HepG2 (cell line): ENCODE results near the gene ZBP1. TPM values are rescaled to one million over a fixed set of nuclear protein-coding genes. Genes with fewer than 3 reads are reported as not detected.

Experiments
- ARID5B ChIP-seq: IDR thresholded peaks from 2 replicates; pipeline ENCODE4 v1.4.0; 2020; ENCODE audit warnings: mild to moderate bottlenecking, missing genetic modification reagents
- ATF1 ChIP-seq: IDR thresholded peaks from 2 replicates; pipeline ENCODE4 v1.6.1; 2016; ENCODE audit warnings: mild to moderate bottlenecking, control low read depth
- BCL3 ChIP-seq: sonication (generic); formaldehyde crosslinking; IDR thresholded peaks from 2 replicates; pipeline ENCODE4 v1.5.1; 2020; ENCODE audit warnings: mild to moderate bottlenecking, missing genetic modification reagents, moderate library complexity
- DDIT3 ChIP-seq: sonication (generic); formaldehyde crosslinking; IDR thresholded peaks from 2 replicates; pipeline ENCODE4 v1.4.0; 2020; ENCODE audit warnings: mild to moderate bottlenecking, missing genetic modification reagents
- E2F1 ChIP-seq: sonication (generic); formaldehyde crosslinking; IDR thresholded peaks from 2 replicates; pipeline ENCODE4 v1.5.0; 2020; ENCODE audit warnings: missing genetic modification reagents
- KDM6A ChIP-seq: IDR thresholded peaks from 2 replicates; pipeline ENCODE4 v1.6.1; 2016; ENCODE audit warnings: low read depth
- SOX6 ChIP-seq, 2 experiments: fragments of 450-650 bp in 1 of 2; sonication (generic) in 1 of 2; formaldehyde crosslinking in 1 of 2; IDR thresholded peaks; 2 replicates each; pipeline versions ENCODE4 v1.4.0 to v1.6.1; 2017 to 2020; ENCODE audit warnings: antibody characterized with exemption in 1 of 2, mild to moderate bottlenecking in 1 of 2, missing genetic modification reagents in 1 of 2
- SP5 ChIP-seq: IDR thresholded peaks from 2 replicates; pipeline ENCODE4 v1.6.1; 2016; ENCODE audit warnings: low read depth, borderline replicate concordance
- ZFP36L2 ChIP-seq: sonication (generic); formaldehyde crosslinking; IDR thresholded peaks from 2 replicates; pipeline ENCODE4 v1.4.0; 2020; ENCODE audit warnings: missing genetic modification reagents
- ZNF281 ChIP-seq: sonication (generic); formaldehyde crosslinking; IDR thresholded peaks from 2 replicates; pipeline ENCODE4 v1.4.0; 2020; ENCODE audit warnings: missing genetic modification reagents, borderline replicate concordance
- ZNF543 ChIP-seq: sonication (generic); formaldehyde crosslinking; IDR thresholded peaks from 2 replicates; pipeline ENCODE4 v1.4.0; 2020; ENCODE audit warnings: mild to moderate bottlenecking, missing genetic modification reagents
- ZNF574 ChIP-seq: sonication (generic); formaldehyde crosslinking; IDR thresholded peaks from 2 replicates; pipeline ENCODE4 v1.4.0; 2020; ENCODE audit warnings: missing genetic modification reagents
- ZNF652 ChIP-seq: IDR thresholded peaks from 2 replicates; pipeline ENCODE4 v1.6.1; 2016; ENCODE audit warnings: low read depth, borderline replicate concordance
- polyA plus RNA-seq, 8 experiments: library from polyadenylated mRNA; depleted of rRNA in 3 of 8; stranded (reverse) in 7 of 8; unstranded in 1 of 8; fragments of >200 nt; fragmentation: Illumina TruSeq in 4 of 8; extraction: Trizol in 4 of 8; gene quantifications; 2 replicates each; pipeline versions ENCODE4 v1.2.1 to v1.2.3, GENCODE V29; 2011 to 2016; ENCODE audit warnings: low read depth in 4 of 8, missing spikeins in 1 of 8, mixed read lengths in 1 of 8; ENCODE audit not compliant: insufficient read depth in 1 of 8
- total RNA-seq, 5 experiments: library from RNA; depleted of rRNA; stranded (reverse); fragments of >200 nt; fragmentation: Illumina TruSeq; extraction: Trizol; gene quantifications; 2 replicates each; pipeline ENCODE4 v1.2.3, GENCODE V29; 2016; ENCODE audit warnings: low read depth in 1 of 5

The ZBP1 gene
- total and polyA plus RNA-seq, 2 of the 13 experiments (the other 11 are each of a cell fraction or from before 2014, with no cell fraction given) = not detected

- TF ChIP-seq SOX6 (IDR thresholded peaks at IDR 0.05) (no peak), SOX6 (CRISPR knock-in tag; IDR thresholded peaks at IDR 0.05) (0 out of 2 replicates have a peak, but pooled peaks have one; percentile 7), ZNF281 (CRISPR knock-in tag) (0 out of 2 replicates have a peak, but pooled peaks have one; percentile 36), ZNF652 (no peak), KDM6A (no peak), ZFP36L2 (CRISPR knock-in tag) (no peak), ARID5B (0 out of 2 replicates have a peak, but pooled peaks have one; percentile 22), E2F1 (no peak), BCL3 (CRISPR knock-in tag) (peak; percentile 71; the same call in 1 of the 2 replicates), DDIT3 (CRISPR knock-in tag) (no peak), ZNF543 (CRISPR knock-in tag) (no peak), ATF1 (CRISPR knock-in tag) (no peak), SP5 (CRISPR knock-in tag) (no peak), ZNF574 (CRISPR knock-in tag) (no peak; the same call in 1 of the 2 replicates)
These were observed 38.8 kb downstream of the ZBP1 start (continued) for GRCh38 chr20:57581202-57582028.
